ENCODE measurements around the gene ANTXR1.

ANTXR1 gene

DNA sequence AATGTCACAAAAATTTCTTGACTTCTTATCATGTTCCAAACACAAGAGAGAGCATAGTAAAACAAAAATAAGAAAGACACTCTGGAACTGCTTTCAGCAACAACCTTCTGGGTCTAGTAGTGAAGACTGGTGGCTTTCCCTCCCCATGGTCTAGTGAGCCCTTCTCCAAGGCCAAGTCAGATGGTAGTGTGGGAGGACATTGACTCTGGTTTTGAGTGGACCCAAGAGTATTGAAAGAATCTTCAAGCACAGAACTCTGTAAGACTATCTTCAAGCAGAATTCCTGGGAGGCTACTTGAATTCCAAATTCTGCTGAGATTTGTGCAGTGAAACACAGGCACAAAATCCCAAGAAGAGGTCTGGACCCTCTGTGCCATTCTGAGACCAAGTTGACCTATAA is 21.1 kb downstream of the ANTXR1 start:
- DNase-seq (ENCODE audit: low spot score): no peak

DNA sequence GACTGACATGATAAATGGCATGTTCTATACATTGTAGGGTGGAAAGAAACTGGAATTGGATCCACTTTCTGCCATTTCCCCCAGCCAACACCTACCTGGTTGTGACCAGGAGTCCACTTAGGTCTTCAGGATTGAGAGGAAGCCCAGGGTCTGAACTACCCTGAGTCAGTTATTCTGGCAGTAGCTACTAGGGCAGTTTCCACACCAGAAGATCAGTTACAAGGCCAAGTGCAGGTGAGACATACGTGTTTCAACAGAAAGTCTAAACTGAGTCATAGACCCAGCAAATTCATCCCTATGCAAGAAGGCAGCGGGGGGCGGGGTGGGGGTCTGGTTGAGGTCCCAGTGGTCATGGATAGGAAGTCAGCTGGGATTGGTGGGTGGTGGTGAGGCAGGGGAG is 21.9 kb downstream of the ANTXR1 start:
- no peak for DNase-seq (ENCODE audit: low spot score)

DNA sequence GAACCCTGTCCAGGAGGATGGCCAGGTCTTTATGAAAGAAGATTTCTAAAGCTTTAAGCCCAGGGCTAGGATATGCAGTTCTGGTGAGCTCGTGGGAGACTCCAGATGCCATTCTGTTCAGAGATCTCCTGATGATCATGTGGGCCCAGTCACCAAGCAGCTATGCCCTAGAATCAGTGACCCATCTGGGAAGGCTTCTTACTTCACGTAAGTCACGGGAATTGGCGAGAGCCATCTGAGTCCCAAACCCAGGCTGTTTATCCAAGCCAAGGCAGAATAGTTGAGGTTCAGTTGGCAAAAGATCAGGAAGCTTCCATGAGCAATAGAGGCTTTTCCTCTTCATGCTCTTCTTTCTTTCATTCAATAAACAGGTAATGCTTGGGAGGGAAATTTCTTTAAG is 23.9 kb downstream of the ANTXR1 start:
- DNase-seq (ENCODE audit: low spot score): no peak

DNA sequence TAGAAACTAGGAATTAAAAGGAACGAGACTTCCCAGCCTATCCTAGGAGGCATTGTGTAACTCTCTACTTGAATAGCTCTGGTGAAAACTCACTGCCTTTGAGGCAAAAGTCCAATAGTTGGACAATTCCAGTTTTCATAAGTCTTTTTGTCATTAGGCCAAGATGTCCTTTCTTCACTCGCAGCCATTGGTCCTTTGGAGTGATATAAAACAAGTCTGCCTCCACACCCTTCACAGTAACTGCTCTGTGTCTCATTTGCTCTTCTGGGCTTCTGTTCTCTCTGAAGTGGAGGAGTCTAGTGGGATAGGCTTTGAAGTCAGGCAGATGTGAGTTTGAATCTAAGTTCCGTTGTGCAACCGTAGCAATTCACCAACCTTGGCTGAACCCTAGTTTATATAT is 28.2 kb downstream of the ANTXR1 start:
- no peak for DNase-seq (ENCODE audit: low spot score)

DNA sequence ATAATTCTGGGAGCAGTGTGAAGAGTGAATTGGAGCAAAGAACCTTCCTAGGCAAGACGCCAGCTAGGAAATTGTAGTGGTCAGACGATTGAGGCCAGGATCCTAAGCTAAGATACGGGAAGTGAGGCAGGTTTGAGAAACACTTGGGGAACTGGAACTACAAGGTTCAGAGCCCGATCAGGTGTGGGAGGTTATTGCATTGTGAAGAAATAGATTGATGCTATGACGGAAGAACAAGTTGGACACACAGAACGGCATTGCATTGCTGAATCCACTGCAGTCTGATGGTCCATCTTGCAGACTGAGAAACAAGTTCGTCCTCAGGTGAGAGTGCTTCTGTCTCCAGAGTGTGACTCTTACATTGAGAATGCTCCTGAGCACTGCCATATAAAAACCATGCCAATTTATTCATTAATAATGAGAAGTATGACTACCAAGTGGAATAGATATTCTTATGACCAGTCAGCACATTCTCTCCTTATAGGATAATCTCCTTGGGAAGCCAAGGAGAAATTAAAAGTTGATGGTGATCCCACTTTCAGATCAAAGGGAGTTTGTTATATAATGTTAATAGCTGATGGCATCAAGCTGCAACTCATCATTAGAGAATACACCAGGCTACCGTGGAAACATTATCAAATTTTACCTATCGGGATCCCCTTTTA is 30.9 kb downstream of the ANTXR1 start:
- no peak for DNase-seq (ENCODE audit: low spot score)

DNA sequence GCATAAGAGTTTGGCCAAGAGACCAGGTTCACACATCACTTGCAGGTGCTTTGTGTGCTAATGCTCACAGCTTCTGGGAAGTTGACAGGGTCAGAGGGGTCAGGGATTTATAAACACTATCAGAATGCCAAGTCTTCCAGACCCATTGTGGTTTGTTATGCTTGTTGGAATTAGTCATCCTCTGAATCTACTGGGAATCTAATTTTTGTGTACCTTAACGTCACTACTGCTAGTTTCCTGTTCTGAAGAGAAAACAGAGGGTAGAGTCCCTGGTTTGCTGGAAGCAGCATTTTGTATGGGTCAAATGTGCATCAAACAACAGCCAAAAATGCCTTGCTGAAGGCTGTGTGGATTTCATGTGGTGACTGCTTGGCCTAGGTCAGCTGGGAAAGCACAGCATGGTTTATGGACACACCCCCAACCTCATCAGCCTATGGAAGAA is 33.3 kb downstream of the ANTXR1 start:
- DNase-seq (ENCODE audit: low spot score): no peak

DNA sequence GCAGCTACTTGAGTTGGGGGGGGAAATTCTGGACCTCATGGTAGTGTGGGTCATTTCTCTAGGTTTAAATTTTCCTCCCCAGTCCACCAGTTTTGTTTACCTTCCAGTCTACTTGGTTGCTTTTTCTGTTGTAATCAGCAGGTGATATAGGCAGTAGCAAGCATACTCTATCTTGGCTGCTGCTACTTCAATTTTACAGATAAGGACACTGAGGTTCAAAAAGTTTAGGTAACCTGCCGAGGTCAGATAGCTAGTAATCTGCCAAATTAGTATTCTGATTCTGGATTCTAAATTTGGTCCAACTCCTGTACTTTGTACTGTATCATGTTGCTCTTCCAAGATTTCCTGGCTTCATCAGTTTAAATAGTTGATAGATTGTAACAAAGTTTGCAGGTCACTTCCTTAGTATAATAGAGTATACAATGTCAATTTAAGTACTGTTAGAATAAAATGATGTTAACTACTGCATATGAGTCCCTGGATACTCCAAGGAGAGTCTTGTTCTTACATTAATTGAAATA is 34.7 kb downstream of the ANTXR1 start:
- DNase-seq (ENCODE audit: low spot score): no peak

DNA sequence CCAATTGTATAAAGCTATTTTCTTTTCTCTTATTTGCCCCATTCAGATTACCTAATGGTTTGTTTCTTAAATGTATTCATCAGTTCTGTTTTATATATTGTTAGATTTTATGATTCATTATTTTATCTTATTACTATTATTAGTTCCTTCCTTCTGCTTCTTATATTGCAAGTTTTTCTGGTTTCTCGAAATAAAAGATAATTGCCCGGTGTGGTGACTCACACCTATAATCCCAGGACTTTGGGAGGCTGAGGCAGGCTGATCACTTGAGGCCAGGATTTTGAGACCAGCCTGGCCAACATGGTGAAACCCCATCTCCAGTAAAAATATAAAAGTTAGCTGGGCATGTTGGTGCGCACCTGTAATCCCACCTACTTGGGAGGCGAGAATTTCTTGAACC is 37.8 kb downstream of the ANTXR1 start:
- no peak for DNase-seq (ENCODE audit: low spot score)

DNA sequence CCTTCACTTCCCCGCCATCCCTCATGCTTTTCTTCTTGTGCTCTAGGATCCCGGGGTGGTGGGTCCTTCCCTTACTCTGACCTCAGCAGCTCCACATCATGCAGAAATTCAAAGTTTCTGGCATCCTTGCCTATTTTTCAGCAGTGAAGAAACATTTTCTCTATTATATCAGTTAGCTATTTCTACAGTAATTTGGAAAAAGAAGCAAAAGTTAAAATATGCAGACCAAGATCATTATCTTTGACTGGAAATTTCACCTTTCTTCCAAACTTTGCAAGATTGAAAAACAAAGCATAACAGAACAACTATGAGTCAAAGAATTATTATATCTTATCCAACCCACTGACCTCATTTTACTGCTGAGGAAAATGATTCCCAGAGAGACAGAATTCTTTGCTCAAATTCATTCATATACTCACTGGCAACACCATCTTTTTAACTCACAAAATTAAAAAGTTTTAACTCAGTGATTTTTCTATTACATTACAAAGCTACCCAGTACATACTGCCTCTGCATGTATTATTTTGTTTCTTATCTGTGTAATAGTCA is 40.5 kb downstream of the ANTXR1 start:
- DNase-seq (ENCODE audit: low spot score): no peak

DNA sequence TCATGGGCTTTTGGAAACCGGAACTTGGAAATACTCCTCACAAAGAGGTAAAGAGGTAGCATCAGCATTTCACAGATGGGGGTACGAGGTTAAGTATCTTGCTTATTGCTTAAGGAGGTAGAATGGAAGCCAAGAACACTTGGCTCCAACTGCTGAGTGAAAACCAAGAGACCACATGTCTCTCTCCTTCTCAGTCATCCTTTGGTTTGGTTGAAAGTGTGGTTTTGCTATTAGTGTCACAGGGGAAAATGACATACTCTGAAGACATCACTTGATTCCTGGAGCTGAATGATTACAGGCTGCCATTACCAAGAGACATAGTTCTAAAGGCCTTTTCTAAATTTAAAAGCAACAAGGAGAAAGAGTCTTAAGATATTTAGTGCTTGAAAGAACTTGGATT is 41.5 kb downstream of the ANTXR1 start:
- no peak for DNase-seq (ENCODE audit: low spot score)

DNA sequence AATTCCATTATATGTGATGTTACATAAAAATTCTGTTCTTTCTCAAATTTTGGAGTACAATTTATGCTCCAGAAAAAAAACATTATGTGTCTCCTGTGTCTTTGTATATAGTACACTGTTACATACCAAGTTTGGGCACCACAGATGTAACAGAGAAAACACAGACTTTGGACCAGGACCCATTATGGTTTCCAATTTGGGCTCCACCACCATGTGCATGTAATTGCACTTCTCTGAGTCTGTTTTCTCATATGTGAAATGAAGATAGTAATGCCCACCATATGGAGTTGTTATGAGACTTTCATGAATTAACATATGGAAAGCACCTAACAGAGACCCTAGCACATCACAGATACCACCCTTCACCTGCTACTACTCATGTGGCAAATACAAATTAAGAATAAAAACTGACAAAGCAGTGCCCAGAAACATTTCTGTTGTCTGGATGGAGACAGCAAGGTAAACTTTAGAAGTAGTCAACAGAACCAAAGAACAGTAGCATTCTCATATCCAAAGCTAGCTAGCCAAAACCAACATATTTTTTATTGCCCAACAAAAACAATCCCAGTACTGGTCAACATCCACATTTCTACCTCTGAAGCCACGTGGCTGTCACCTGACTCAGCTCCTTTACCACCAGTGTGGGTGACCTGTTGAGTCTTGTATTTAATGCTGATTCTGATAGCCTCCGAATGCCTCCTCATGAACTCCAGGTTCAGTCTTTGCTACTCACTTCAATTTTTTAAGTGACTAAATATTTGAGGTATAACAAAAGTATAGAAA is 42.9 kb downstream of the ANTXR1 start:
- no peak for DNase-seq (ENCODE audit: low spot score)

DNA sequence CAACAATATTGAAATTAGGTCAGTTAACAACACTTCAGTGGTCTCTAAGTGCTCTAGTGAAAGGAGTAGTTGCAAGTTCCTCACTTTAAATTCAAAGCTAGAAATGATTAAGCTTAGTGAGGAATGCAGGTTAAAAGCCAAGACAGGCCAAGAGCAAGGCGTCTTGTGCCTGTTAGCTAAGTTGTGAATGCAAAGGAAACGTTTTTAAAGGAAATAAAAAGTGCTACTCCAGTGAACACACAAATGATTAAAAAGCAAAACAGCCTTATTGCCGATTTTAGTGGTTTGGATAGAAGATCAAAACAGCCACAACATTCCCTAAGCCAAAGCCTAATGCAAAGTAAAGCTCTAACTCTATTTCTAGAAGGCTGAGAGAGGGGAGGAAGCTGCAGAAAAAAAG is 44.7 kb downstream of the ANTXR1 start:
- DNase-seq (ENCODE audit: low spot score): no peak

DNA sequence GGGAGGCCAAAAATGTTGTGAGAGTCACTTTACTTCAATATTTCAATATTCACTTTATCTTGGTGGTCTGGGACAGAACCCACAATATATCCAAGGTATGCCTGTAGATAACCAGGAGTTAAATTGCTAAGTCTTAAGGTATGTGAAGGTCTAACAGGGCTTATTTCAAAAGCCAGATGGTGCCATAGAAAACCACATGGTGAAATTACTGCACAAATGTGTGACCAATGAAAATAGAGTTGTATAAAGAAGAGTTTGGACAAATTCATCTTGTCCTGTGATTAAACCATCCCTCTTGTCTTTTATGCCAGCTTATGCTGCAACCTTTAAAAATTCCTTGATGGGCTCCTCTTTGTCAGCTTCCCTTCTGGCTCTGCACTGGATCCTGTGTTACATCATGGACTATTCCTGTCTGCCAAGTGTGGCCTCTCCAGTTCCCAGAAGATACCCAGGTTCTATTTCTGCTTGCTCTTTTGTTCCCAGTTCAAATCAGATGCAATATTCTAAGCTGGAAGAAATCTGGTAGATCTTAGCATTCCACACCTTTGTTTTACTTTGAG is 46.8 kb downstream of the ANTXR1 start:
- no peak for DNase-seq (ENCODE audit: low spot score)

DNA sequence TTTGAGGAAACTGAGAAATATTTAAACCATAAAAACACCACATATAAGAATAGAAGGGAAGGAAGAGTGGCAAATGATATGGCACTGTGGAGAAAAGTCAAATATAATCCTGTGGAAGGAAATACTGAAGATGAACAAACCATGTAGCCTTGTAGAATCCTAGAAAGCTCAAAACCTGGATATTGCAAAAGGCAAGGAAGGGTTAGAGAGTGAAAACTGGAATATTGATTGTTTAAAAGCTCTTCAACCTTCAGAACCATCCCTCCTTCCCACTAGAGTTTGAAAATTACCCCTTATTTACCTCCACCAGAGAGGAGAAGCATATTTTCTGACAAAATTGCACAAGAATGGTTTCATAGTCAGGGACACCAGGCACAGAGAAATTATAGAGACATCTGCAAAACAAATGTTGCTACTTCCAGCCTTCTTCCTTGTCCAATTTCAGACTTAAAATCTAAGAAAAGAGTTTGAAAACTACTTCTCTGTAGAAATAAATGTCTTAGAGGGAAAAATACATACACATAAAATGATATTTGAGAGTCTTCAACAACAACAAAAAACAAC is 48.0 kb downstream of the ANTXR1 start:
- no peak for DNase-seq (ENCODE audit: low spot score)

DNA sequence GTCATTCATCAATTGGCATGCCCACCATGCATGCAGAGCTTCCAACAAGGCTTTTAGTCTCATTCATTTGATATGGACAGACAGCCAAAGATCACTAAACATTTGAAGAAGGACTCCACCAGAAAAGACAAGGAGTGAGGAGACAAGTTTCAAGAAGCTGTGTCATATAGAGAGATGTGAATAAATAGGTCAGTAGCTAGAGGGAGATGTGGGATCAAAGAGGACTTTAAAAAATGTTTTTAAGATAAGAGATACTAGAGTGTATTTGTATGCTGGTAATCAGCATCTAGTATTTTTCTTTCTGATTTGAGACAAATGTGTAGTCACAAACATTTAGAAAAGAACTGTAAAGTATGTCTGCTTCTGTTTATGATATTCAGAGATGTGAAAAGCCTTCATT is 48.5 kb downstream of the ANTXR1 start:
- DNase-seq (ENCODE audit: low spot score): no peak

DNA sequence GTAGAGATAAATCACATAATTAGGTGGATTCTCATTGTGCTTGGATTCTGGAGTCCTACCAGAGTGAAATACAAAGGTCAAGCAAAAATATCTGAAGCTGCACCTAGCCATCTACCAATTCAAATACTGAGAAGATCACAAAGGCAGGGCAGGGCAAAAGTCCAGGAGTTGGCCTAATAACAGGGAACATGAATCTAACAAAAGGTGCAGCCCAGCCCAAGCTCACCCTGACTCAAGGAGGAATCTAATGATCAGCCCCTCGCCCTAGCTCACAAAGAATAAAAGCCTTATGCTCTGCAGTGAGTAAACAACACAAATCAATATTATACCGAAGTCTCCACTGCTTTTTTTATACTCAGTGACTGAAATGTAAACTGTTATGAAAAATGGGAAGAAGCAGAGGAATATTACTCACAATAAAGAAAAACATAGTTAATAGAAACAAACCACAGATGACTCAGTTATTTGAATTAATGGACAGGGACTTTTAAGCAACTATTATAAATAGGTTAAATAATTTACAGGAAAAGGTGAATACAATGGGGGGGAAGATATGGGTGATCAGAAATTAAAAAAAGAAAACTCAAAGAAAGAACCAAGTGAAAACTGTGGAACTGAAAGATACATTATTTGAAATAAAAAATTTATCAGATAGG is 49.5 kb downstream of the ANTXR1 start:
- DNase-seq (ENCODE audit: low spot score): no peak

DNA sequence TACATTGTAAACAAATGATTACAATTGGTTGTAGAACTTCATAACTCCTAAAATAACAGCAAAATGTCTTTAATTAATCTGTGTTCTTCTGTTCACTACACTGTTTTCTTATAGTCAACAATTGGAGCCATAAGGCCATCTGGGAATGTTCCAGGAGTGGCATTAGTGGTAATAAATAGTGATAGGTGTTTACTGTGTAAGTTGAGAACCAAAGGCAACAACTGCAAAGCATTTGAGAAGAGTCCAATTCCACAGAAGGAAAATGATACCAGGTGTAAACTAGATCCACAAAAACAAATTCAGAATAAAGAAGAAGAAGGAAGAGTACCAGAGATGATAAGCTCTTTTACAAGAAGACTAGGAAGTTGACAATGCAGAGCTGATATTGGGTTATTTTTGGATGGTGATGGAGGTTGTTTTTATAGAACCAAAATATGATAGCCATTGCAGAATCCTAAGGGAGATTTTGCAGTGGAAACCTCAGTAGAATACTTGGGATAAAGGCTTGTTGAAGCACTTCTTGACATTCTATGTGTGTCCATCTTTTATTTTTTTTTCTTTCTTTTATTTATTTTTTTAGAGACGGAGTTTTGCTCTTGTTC is 52.9 kb downstream of the ANTXR1 start:
- no peak for DNase-seq (ENCODE audit: low spot score)

DNA sequence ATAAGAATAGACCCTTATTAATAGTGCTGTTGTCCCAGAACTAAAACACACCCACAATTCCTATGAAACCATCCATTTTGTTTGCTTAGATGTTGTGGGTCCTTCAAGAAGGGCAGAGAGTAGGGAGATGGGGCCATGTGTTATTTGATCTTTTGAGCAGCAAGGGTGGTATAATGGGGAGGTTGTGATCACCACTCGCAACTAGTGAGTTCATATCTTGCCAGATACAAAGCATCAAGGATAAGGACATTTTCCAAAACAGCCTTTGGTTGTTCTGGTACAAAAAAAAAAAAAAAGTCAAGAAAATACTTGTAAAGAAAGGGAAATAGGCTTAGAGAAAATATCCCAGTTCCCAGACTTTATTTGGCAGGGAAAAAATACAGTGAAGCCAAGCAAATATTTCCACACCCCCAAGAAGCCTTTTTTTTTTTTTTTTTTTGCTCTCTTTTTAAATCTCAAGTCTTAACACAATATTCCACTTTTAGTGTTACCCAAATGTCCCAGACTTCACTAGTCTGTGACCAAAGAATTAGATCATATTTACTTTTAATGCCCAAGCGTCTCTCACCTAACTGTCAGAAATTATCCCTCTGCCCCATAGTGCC is 54.1 kb downstream of the ANTXR1 start:
- DNase-seq (ENCODE audit: low spot score): no peak

DNA sequence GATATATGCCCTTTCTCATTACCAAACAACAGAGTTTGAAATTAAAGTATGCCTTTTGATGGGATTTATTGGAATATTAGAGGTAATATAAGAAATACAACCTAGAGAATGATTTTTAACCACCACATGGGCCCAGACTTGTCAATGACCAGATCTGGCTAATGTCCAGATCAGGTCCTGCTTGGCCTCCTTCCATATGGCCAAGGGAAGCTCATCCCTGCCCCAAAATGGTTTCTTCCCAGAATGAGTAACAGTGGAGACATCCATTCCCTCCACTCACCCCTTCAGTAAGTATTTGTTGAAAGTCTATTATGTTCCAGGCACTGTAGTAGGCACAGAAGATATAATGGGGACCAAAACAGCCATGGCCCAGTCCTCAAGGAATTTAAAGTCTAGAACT is 54.9 kb downstream of the ANTXR1 start:
- DNase-seq (ENCODE audit: low spot score): no peak

DNA sequence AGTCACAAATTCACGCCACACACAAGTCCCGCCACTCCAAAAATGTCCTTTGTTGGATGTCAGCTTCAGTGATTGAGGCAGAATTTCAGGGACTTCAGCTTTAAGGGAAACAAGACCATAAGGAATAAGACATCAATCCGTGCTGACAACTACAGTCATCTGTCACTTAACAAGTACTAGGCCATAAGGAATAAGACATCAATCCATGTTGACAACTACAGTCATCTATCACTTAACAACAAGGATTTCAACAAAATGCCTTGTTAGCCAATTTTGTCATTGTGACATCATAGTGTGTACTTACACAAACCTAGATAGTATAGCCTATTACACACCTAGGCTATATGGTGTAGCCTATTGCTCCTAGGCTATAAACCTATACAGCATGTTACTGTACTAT is 58.0 kb downstream of the ANTXR1 start:
- DNase-seq (ENCODE audit: low spot score): no peak

DNA sequence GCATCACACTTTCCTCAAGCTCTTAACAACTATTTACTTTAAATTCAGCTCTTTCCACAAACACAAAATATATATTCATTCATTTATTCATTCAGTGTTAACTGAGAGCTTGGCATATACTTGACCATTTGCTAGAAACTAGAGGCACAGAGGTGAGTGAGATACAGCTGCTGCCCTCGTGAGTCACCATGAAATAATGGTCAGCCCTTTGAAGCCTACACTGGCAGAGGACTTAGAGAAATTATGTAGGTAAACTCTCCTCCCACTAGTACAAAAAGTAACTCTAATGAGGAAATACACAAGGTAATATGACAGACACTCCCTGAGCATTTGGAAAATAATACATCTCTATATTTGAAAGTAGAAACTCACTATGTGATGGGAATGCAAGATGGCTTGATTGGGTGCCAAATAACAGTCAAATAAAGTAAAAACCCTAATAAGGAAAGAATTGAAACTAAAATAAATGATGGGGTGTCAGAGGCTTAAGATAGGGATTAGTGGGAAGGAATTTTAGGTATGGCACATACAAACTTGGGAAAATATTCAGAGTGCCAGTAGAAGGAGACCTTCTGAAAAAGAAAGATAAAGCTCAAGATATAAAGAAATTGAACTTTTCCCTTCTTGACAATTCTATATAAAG is 61.1 kb downstream of the ANTXR1 start:
- DNase-seq (ENCODE audit: low spot score): peak; percentile 7
